CD14-positive monocyte (primary cell): ENCODE data around the gene LGR4. TPM values are rescaled to one million over a fixed set of nuclear protein-coding genes. Genes with fewer than 3 reads are reported as not detected.

Experiments used
- DNase-seq, 3 donors: peaks; one replicate each; pipeline ENCODE4 v3.0.0-alpha.2; 2011 to 2022
- H2AFZ ChIP-seq: 2 replicates; pipeline ENCODE4 v1.6.0; 2012; ENCODE audit warnings: mild to moderate bottlenecking, low read depth, low read length, inconsistent platforms; ENCODE audit not compliant: insufficient read depth, poor library complexity, severe bottlenecking
- H3K27ac ChIP-seq, 2 donors: 1 replicate in 1 of 2; 2 replicates in 1 of 2; pipeline ENCODE4 v1.5.1; 2012 to 2013; ENCODE audit warnings: low read length in 2 of 2, control low read depth in 1 of 2, inconsistent platforms in 1 of 2, low read depth in 1 of 2, mild to moderate bottlenecking in 1 of 2
- H3K27me3 ChIP-seq, 2 donors: one replicate each; pipeline versions ENCODE4 v1.6.0 to v1.6.1; 2011 to 2013; ENCODE audit warnings: low read length in 2 of 2; ENCODE audit not compliant: control insufficient read depth in 2 of 2, insufficient read depth in 2 of 2
- H3K36me3 ChIP-seq, 2 donors: replicated peaks in 1 of 2; 1 replicate in 1 of 2; 2 replicates in 1 of 2; pipeline versions ENCODE4 v1.5.1 to v1.6.1; 2012 to 2013; ENCODE audit warnings: low read length in 2 of 2, control low read depth in 1 of 2, inconsistent platforms in 1 of 2, mild to moderate bottlenecking in 1 of 2; ENCODE audit not compliant: insufficient read depth in 2 of 2, control insufficient read depth in 1 of 2
- H3K4me1 ChIP-seq, 2 donors: 1 replicate in 1 of 2; 2 replicates in 1 of 2; pipeline versions ENCODE4 v1.5.1 to v1.6.1; 2012 to 2013; ENCODE audit warnings: low read length in 2 of 2, control low read depth in 1 of 2, inconsistent platforms in 1 of 2, mild to moderate bottlenecking in 1 of 2, moderate library complexity in 1 of 2; ENCODE audit not compliant: insufficient read depth in 2 of 2, control insufficient read depth in 1 of 2
- H3K4me2 ChIP-seq: replicated peaks from 2 replicates; pipeline ENCODE3; 2012; ENCODE audit warnings: low read length, moderate library complexity, mild to moderate bottlenecking; ENCODE audit not compliant: poor library complexity, severe bottlenecking; ENCODE audit errors: extremely low read depth
- H3K4me3 ChIP-seq, 3 experiments: fragments of 200-600 bp in 1 of 3; sonication (generic) in 1 of 3; replicated peaks in 1 of 3; 1 replicate in 2 of 3; 2 replicates in 1 of 3; pipeline ENCODE4 v1.5.1; 2011 to 2013; ENCODE audit warnings: low read length in 3 of 3, mild to moderate bottlenecking in 3 of 3, control low read depth in 2 of 3, low read depth in 2 of 3, inconsistent platforms in 1 of 3, moderate library complexity in 1 of 3
- H3K79me2 ChIP-seq: 2 replicates; pipeline ENCODE4 v1.6.0; 2012; ENCODE audit warnings: mild to moderate bottlenecking, control low read depth, inconsistent platforms, low read length, moderate library complexity; ENCODE audit not compliant: insufficient read depth
- H3K9ac ChIP-seq: 2 replicates; pipeline ENCODE4 v1.6.0; 2017; ENCODE audit warnings: low read length, mild to moderate bottlenecking; ENCODE audit not compliant: insufficient read depth, poor library complexity, severe bottlenecking
- H3K9me3 ChIP-seq, 2 donors: replicated peaks in 1 of 2; 1 replicate in 1 of 2; 2 replicates in 1 of 2; pipeline versions ENCODE4 v1.5.1 to v1.6.1; 2012 to 2013; ENCODE audit warnings: low read length in 2 of 2, control low read depth in 1 of 2; ENCODE audit not compliant: control insufficient read depth in 1 of 2, insufficient read depth in 1 of 2
- H4K20me1 ChIP-seq: 2 replicates; pipeline ENCODE4 v1.6.0; 2012; ENCODE audit warnings: mild to moderate bottlenecking, low read length, control low read depth, moderate library complexity; ENCODE audit not compliant: insufficient read depth
- H3K27ac Mint-ChIP-seq, 7 donors: one replicate each; pipeline ENCODE4 v1.8.0; 2020; ENCODE audit warnings: mild to moderate bottlenecking in 7 of 7, mixed read lengths in 7 of 7, moderate library complexity in 6 of 7, inconsistent platforms in 2 of 7
- H3K27me3 Mint-ChIP-seq, 3 donors: one replicate each; pipeline ENCODE4 v1.8.0; 2021 to 2022; ENCODE audit warnings: low read depth in 3 of 3, mild to moderate bottlenecking in 3 of 3, mixed read lengths in 3 of 3, moderate library complexity in 3 of 3, inconsistent platforms in 1 of 3
- H3K36me3 Mint-ChIP-seq, 2 donors: one replicate each; pipeline ENCODE4 v1.8.0; 2020; ENCODE audit warnings: mixed read lengths in 2 of 2, inconsistent platforms in 1 of 2, mild to moderate bottlenecking in 1 of 2
- H3K4me1 Mint-ChIP-seq: one replicate; pipeline ENCODE4 v1.8.0; 2020; ENCODE audit warnings: mild to moderate bottlenecking, mixed read lengths
- H3K4me3 Mint-ChIP-seq, 2 donors: one replicate each; pipeline ENCODE4 v1.8.0; 2020; ENCODE audit warnings: mild to moderate bottlenecking in 2 of 2, mixed read lengths in 2 of 2, moderate library complexity in 1 of 2
- H3K9me3 Mint-ChIP-seq, 7 donors: one replicate each; pipeline ENCODE4 v1.8.0; 2020 to 2022; ENCODE audit warnings: mixed read lengths in 7 of 7, mild to moderate bottlenecking in 6 of 7, moderate library complexity in 6 of 7, inconsistent platforms in 2 of 7
- WGBS: methylation state at CpG from one replicate; pipeline ENCODE4 v1.1.5; 2013; ENCODE audit warnings: missing lambda C conversion rate; ENCODE audit not compliant: insufficient coverage; 5-methylcytosine and 5-hydroxymethylcytosine counted together
- intact Hi-C, 2 donors: fragments of 100-400 bp; cut with micrococcal nuclease; formaldehyde crosslinking; loops; one replicate each; pipeline versions ENCODE4 v1.15.0 to v1.15.1; 2023
- polyA plus RNA-seq, 3 donors: library from polyadenylated mRNA; depleted of rRNA in 1 of 3; unstranded in 2 of 3; stranded (reverse) in 1 of 3; fragments of 300-500 nt in 2 of 3; fragments of >200 nt in 1 of 3; fragmentation: Illumina TruSeq in 2 of 3; gene quantifications; 1 replicate in 2 of 3; 2 replicates in 1 of 3; pipeline ENCODE4 v1.2.3, GENCODE V29; 2012 to 2021
- TF ChIP-seq, protein P1 (sequence below): fragments of 200-600 bp; IDR thresholded peaks from one replicate; pipeline ENCODE4 v1.8.0; 2022; ENCODE audit warnings: antibody characterized with exemption, mild to moderate bottlenecking

The LGR4 gene
- polyA plus RNA-seq, 3 donors = 0.67 to 0.92 (median 0.72) TPM

DNA sequence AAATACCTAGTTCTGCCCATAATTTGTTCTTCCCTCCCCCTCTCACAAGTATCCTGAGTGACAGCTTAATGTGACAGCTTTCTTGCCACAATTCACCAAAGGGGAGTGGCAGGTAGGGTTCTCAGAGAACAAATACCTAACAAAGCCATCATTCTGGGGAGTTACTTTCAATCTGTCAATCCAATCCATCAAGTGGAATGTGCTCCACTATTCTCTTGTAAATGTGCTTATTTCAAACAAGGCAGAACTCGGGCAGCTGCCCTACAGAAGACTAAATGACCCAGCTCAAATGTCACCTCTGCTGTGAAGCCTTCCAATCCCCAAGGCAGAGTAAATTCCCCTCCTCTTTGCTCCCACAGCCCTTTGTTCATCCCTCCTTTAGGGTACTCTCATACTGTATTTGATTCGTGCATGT is 27.8 kb downstream of the LGR4 start:
- no peak overlapping the region for H3K4me3 Mint-ChIP-seq
- Histone ChIP-seq H3K4me1 (no peaks in the 10 kb centered on the region), H3K79me2 (no peaks in the 10 kb centered on the region), H3K27ac (no peak overlapping the region), H3K36me3 (no peaks in the 10 kb centered on the region), H3K4me3 (no peak overlapping the region), H3K9ac (no peak overlapping the region), H2AFZ (no peak overlapping the region), H4K20me1 (no peaks in the 10 kb centered on the region), H3K9me3 (no peaks in the 10 kb centered on the region), H3K4me2 (no peak overlapping the region), H3K27me3 (no peaks in the 10 kb centered on the region)
- peak overlapping the region in 1 of 7 donors; percentile 37 for H3K27ac Mint-ChIP-seq
- H3K4me1 Mint-ChIP-seq = no peaks in the 10 kb centered on the region
- H3K27me3 Mint-ChIP-seq = no peaks in the 10 kb centered on the region
- DNase-seq = no peak
- TF ChIP-seq, protein P1, sequence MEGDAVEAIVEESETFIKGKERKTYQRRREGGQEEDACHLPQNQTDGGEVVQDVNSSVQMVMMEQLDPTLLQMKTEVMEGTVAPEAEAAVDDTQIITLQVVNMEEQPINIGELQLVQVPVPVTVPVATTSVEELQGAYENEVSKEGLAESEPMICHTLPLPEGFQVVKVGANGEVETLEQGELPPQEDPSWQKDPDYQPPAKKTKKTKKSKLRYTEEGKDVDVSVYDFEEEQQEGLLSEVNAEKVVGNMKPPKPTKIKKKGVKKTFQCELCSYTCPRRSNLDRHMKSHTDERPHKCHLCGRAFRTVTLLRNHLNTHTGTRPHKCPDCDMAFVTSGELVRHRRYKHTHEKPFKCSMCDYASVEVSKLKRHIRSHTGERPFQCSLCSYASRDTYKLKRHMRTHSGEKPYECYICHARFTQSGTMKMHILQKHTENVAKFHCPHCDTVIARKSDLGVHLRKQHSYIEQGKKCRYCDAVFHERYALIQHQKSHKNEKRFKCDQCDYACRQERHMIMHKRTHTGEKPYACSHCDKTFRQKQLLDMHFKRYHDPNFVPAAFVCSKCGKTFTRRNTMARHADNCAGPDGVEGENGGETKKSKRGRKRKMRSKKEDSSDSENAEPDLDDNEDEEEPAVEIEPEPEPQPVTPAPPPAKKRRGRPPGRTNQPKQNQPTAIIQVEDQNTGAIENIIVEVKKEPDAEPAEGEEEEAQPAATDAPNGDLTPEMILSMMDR = no peak
- intact Hi-C loops = no loop called here
- no peaks in the 10 kb centered on the region for H3K36me3 Mint-ChIP-seq
- 90% methylated on average over 1 of the region's 2 CpGs for WGBS
- no peaks in the 10 kb centered on the region for H3K9me3 Mint-ChIP-seq

- no peaks in the 10 kb centered on the region for H3K27me3 Mint-ChIP-seq
- no peaks in the 10 kb centered on the region for H3K36me3 Mint-ChIP-seq
- Histone ChIP-seq H3K4me2 (no peak overlapping the region), H3K79me2 (no peaks in the 10 kb centered on the region), H3K36me3 (no peaks in the 10 kb centered on the region), H3K9me3 (no peaks in the 10 kb centered on the region), H3K27me3 (no peaks in the 10 kb centered on the region), H3K4me1 (no peaks in the 10 kb centered on the region), H3K9ac (no peak overlapping the region), H4K20me1 (no peaks in the 10 kb centered on the region), H3K4me3 (no peak overlapping the region), H3K27ac (no peak overlapping the region), H2AFZ (no peak overlapping the region)
- H3K9me3 Mint-ChIP-seq = peaks cover 0 to 1% (median 0%) of the 10 kb centered on the region in 7 donors
- intact Hi-C loops = no loop called here
- H3K4me3 Mint-ChIP-seq = no peak overlapping the region
- TF ChIP-seq, protein P1 = no peak
- no peak overlapping the region for H3K27ac Mint-ChIP-seq
- no peak for DNase-seq
- WGBS = 92% methylated on average over 2 of the region's 5 CpGs
- no peaks in the 10 kb centered on the region for H3K4me1 Mint-ChIP-seq
Observed at GRCh38 chr11:27443746-27444507, 28.7 kb downstream of the LGR4 start.
